HepG2 (cell line): ENCODE measurements around the gene MFSD11. TPM values are rescaled to one million over a fixed set of nuclear protein-coding genes. Genes with fewer than 3 reads are reported as not detected.

Source experiments
- FOSL2 ChIP-seq: sonication (generic); formaldehyde crosslinking; IDR thresholded peaks from 2 replicates; pipeline ENCODE4 v1.4.0; 2020; ENCODE audit warnings: missing genetic modification reagents
- NFIB ChIP-seq: sonication (generic); formaldehyde crosslinking; IDR thresholded peaks from 2 replicates; pipeline ENCODE4 v1.9.0; 2021; ENCODE audit warnings: missing genetic modification reagents, mild to moderate bottlenecking, borderline replicate concordance
- ZBTB38 ChIP-seq: sonication (generic); formaldehyde crosslinking; IDR thresholded peaks from 2 replicates; pipeline ENCODE4 v1.5.1; 2020; ENCODE audit warnings: mild to moderate bottlenecking, missing genetic modification reagents
- ZMYM3 ChIP-seq: sonication (generic); formaldehyde crosslinking; IDR thresholded peaks from 2 replicates; pipeline ENCODE4 v1.5.1; 2020; ENCODE audit warnings: mild to moderate bottlenecking, missing genetic modification reagents
- ZNF235 ChIP-seq: sonication (generic); formaldehyde crosslinking; IDR thresholded peaks from 2 replicates; pipeline ENCODE4 v1.8.1; 2023; ENCODE audit warnings: mild to moderate bottlenecking, missing genetic modification reagents, borderline replicate concordance
- polyA plus RNA-seq, 8 experiments: library from polyadenylated mRNA; depleted of rRNA in 3 of 8; stranded (reverse) in 7 of 8; unstranded in 1 of 8; fragments of >200 nt; fragmentation: Illumina TruSeq in 4 of 8; extraction: Trizol in 4 of 8; gene quantifications; 2 replicates each; pipeline versions ENCODE4 v1.2.1 to v1.2.3, GENCODE V29; 2011 to 2016; ENCODE audit warnings: low read depth in 4 of 8, missing spikeins in 1 of 8, mixed read lengths in 1 of 8; ENCODE audit not compliant: insufficient read depth in 1 of 8
- total RNA-seq, 5 experiments: library from RNA; depleted of rRNA; stranded (reverse); fragments of >200 nt; fragmentation: Illumina TruSeq; extraction: Trizol; gene quantifications; 2 replicates each; pipeline ENCODE4 v1.2.3, GENCODE V29; 2016; ENCODE audit warnings: low read depth in 1 of 5
- TF ChIP-seq, protein P1 (sequence below): IDR thresholded peaks from 2 replicates; pipeline ENCODE4 v1.6.1; 2016; ENCODE audit warnings: control low read depth
- TF ChIP-seq, protein P2 (sequence below): sonication (generic); formaldehyde crosslinking; IDR thresholded peaks from 2 replicates; pipeline ENCODE4 v1.4.0; 2020; ENCODE audit warnings: missing genetic modification reagents, borderline replicate concordance
- TF ChIP-seq, protein P3 (sequence below): sonication (generic); formaldehyde crosslinking; IDR thresholded peaks from 2 replicates; pipeline ENCODE4 v1.9.0; 2021; ENCODE audit warnings: mild to moderate bottlenecking, missing genetic modification reagents
- TF ChIP-seq, protein P4 (sequence below): IDR thresholded peaks from 2 replicates; pipeline ENCODE4 v1.6.1; 2018; ENCODE audit warnings: missing genetic modification reagents, mild to moderate bottlenecking, missing compliant biosample characterization
- TF ChIP-seq, protein P5 (sequence below): sonication (generic); formaldehyde crosslinking; conservative IDR thresholded peaks from 2 replicates; pipeline ENCODE4 v1.4.0; 2020; ENCODE audit warnings: missing genetic modification reagents

Gene MFSD11
- total and polyA plus RNA-seq, 2 of the 13 experiments (the other 11 are each of a cell fraction or from before 2014, with no cell fraction given) = 26.1 to 36.3 TPM

DNA sequence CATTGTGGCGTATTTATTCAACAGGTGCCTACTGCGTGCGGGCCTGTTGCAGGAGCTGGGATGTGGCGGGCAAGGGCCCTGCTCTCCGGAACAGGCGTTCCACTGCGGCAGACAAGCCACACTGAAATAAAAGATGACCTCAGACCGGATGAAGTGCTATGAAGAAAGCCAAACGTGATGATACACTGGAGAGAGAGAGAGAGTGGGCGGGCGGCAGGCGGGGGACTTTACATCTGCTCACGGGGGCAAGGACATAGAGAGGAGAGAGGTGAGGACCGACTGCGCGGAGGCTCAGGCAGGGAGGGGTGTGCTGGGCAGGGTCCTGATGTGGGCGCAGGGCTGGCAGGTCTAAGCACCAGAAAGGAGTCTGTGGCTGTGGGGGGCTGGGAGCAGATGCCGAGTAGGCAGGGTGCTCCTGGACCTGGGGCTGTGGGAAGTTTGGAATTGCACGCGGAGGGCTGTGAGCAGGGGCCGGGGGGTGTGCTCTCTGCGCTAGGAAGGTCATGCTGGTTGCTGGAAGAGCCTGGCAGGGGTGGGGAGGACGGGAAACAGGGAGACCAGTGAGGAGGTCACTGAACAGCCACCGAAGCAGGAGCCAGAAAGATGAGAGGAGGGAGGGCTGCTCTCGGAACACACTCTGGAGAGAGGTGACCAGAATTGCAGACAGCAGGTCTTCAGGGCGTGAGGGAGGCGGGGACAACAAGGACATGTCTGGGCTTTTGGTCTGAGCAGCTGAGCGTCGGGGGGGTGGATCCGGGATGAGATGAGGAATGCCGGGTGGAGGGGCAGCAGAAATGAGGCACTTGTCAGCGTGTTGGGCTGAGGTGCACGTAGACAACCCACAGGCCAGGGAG is 37.1 kb upstream of the MFSD11 start (continued):
- TF ChIP-seq, protein P1, sequence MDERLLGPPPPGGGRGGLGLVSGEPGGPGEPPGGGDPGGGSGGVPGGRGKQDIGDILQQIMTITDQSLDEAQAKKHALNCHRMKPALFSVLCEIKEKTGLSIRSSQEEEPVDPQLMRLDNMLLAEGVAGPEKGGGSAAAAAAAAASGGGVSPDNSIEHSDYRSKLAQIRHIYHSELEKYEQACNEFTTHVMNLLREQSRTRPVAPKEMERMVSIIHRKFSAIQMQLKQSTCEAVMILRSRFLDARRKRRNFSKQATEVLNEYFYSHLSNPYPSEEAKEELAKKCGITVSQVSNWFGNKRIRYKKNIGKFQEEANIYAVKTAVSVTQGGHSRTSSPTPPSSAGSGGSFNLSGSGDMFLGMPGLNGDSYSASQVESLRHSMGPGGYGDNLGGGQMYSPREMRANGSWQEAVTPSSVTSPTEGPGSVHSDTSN (CRISPR knock-in tag) = no peak; the same call in 1 of the 2 replicates
- TF ChIP-seq ZNF235 (CRISPR knock-in tag) (0 out of 2 replicates have a peak, but pooled peaks have one; percentile 92), ZMYM3 (CRISPR knock-in tag) (0 out of 2 replicates have a peak, but pooled peaks have one; percentile 8), FOSL2 (CRISPR knock-in tag) (peak; percentile 66), NFIB (CRISPR knock-in tag) (no peak), ZBTB38 (CRISPR knock-in tag) (peak; percentile 83)
- TF ChIP-seq, protein P2, sequence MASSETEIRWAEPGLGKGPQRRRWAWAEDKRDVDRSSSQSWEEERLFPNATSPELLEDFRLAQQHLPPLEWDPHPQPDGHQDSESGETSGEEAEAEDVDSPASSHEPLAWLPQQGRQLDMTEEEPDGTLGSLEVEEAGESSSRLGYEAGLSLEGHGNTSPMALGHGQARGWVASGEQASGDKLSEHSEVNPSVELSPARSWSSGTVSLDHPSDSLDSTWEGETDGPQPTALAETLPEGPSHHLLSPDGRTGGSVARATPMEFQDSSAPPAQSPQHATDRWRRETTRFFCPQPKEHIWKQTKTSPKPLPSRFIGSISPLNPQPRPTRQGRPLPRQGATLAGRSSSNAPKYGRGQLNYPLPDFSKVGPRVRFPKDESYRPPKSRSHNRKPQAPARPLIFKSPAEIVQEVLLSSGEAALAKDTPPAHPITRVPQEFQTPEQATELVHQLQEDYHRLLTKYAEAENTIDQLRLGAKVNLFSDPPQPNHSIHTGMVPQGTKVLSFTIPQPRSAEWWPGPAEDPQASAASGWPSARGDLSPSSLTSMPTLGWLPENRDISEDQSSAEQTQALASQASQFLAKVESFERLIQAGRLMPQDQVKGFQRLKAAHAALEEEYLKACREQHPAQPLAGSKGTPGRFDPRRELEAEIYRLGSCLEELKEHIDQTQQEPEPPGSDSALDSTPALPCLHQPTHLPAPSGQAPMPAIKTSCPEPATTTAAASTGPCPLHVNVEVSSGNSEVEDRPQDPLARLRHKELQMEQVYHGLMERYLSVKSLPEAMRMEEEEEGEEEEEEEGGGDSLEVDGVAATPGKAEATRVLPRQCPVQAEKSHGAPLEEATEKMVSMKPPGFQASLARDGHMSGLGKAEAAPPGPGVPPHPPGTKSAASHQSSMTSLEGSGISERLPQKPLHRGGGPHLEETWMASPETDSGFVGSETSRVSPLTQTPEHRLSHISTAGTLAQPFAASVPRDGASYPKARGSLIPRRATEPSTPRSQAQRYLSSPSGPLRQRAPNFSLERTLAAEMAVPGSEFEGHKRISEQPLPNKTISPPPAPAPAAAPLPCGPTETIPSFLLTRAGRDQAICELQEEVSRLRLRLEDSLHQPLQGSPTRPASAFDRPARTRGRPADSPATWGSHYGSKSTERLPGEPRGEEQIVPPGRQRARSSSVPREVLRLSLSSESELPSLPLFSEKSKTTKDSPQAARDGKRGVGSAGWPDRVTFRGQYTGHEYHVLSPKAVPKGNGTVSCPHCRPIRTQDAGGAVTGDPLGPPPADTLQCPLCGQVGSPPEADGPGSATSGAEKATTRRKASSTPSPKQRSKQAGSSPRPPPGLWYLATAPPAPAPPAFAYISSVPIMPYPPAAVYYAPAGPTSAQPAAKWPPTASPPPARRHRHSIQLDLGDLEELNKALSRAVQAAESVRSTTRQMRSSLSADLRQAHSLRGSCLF (CRISPR knock-in tag) = no peak
- TF ChIP-seq, protein P3, sequence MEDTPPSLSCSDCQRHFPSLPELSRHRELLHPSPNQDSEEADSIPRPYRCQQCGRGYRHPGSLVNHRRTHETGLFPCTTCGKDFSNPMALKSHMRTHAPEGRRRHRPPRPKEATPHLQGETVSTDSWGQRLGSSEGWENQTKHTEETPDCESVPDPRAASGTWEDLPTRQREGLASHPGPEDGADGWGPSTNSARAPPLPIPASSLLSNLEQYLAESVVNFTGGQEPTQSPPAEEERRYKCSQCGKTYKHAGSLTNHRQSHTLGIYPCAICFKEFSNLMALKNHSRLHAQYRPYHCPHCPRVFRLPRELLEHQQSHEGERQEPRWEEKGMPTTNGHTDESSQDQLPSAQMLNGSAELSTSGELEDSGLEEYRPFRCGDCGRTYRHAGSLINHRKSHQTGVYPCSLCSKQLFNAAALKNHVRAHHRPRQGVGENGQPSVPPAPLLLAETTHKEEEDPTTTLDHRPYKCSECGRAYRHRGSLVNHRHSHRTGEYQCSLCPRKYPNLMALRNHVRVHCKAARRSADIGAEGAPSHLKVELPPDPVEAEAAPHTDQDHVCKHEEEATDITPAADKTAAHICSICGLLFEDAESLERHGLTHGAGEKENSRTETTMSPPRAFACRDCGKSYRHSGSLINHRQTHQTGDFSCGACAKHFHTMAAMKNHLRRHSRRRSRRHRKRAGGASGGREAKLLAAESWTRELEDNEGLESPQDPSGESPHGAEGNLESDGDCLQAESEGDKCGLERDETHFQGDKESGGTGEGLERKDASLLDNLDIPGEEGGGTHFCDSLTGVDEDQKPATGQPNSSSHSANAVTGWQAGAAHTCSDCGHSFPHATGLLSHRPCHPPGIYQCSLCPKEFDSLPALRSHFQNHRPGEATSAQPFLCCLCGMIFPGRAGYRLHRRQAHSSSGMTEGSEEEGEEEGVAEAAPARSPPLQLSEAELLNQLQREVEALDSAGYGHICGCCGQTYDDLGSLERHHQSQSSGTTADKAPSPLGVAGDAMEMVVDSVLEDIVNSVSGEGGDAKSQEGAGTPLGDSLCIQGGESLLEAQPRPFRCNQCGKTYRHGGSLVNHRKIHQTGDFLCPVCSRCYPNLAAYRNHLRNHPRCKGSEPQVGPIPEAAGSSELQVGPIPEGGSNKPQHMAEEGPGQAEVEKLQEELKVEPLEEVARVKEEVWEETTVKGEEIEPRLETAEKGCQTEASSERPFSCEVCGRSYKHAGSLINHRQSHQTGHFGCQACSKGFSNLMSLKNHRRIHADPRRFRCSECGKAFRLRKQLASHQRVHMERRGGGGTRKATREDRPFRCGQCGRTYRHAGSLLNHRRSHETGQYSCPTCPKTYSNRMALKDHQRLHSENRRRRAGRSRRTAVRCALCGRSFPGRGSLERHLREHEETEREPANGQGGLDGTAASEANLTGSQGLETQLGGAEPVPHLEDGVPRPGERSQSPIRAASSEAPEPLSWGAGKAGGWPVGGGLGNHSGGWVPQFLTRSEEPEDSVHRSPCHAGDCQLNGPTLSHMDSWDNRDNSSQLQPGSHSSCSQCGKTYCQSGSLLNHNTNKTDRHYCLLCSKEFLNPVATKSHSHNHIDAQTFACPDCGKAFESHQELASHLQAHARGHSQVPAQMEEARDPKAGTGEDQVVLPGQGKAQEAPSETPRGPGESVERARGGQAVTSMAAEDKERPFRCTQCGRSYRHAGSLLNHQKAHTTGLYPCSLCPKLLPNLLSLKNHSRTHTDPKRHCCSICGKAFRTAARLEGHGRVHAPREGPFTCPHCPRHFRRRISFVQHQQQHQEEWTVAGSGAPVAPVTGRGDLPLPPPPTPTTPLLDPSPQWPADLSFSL (CRISPR knock-in tag) = no peak
- TF ChIP-seq, protein P4, sequence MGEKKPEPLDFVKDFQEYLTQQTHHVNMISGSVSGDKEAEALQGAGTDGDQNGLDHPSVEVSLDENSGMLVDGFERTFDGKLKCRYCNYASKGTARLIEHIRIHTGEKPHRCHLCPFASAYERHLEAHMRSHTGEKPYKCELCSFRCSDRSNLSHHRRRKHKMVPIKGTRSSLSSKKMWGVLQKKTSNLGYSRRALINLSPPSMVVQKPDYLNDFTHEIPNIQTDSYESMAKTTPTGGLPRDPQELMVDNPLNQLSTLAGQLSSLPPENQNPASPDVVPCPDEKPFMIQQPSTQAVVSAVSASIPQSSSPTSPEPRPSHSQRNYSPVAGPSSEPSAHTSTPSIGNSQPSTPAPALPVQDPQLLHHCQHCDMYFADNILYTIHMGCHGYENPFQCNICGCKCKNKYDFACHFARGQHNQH (CRISPR knock-in tag) = peak; percentile 46; the same call in 1 of the 2 replicates
- TF ChIP-seq, protein P5, sequence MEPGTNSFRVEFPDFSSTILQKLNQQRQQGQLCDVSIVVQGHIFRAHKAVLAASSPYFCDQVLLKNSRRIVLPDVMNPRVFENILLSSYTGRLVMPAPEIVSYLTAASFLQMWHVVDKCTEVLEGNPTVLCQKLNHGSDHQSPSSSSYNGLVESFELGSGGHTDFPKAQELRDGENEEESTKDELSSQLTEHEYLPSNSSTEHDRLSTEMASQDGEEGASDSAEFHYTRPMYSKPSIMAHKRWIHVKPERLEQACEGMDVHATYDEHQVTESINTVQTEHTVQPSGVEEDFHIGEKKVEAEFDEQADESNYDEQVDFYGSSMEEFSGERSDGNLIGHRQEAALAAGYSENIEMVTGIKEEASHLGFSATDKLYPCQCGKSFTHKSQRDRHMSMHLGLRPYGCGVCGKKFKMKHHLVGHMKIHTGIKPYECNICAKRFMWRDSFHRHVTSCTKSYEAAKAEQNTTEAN (CRISPR knock-in tag) = no peak; the same call in 1 of the 2 replicates
